Gastroesophageal sphincter (tissue), 3 donors: ENCODE results near the gene BRIP1.

ENCODE experiments used
- EP300 ChIP-seq: sonication (generic); formaldehyde crosslinking; IDR thresholded peaks from one replicate; pipeline ENCODE4 v1.6.1; 2017; ENCODE audit warnings: antibody characterized with exemption, mild to moderate bottlenecking
- POLR2A ChIP-seq, 2 donors: fragments of 450-650 bp; IDR thresholded peaks; one replicate each; pipeline ENCODE4 v1.6.1; 2017; ENCODE audit warnings: antibody characterized with exemption in 2 of 2, mild to moderate bottlenecking in 2 of 2, moderate library complexity in 1 of 2
- TF ChIP-seq, protein P1 (sequence below), 4 experiments: fragments of 200-600 bp in 2 of 4; fragments of 450-650 bp in 2 of 4; sonication (generic) in 1 of 4; IDR thresholded peaks; one replicate each; pipeline ENCODE4 v1.5.1; 2017 to 2019; ENCODE audit warnings: antibody characterized with exemption in 4 of 4, mild to moderate bottlenecking in 2 of 4, moderate library complexity in 2 of 4

DNA sequence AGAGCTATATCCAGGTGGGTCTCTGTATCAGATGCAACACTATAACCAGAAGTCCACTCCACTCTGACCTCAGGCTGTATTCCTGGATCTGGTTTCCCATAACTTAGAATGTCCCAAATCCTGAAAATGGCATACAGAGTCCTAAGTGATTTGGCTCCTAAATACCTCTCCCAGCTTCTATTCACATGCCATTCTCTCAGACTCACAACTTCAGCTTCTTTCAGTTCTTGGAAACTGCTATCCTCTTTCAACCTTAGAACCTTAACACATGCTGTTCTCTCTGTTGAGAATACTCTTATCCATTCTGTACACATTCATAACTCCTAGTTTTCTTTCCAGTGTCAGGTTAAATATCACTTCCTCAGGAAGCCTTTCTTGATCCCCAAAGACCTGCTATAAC lies 132.0 kb downstream of the BRIP1 start:
- TF ChIP-seq, protein P1, sequence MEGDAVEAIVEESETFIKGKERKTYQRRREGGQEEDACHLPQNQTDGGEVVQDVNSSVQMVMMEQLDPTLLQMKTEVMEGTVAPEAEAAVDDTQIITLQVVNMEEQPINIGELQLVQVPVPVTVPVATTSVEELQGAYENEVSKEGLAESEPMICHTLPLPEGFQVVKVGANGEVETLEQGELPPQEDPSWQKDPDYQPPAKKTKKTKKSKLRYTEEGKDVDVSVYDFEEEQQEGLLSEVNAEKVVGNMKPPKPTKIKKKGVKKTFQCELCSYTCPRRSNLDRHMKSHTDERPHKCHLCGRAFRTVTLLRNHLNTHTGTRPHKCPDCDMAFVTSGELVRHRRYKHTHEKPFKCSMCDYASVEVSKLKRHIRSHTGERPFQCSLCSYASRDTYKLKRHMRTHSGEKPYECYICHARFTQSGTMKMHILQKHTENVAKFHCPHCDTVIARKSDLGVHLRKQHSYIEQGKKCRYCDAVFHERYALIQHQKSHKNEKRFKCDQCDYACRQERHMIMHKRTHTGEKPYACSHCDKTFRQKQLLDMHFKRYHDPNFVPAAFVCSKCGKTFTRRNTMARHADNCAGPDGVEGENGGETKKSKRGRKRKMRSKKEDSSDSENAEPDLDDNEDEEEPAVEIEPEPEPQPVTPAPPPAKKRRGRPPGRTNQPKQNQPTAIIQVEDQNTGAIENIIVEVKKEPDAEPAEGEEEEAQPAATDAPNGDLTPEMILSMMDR (IDR thresholded peaks at IDR 0.05), result no peak
- TF ChIP-seq EP300 (no peak), POLR2A (IDR thresholded peaks at IDR 0.05) (no peak)
